HG02571 (cell line): ENCODE data around the gene KCNK16.

Source experiments
- ATAC-seq: cut with Tn5 transposase; IDR thresholded peaks from one replicate; pipeline ENCODE4 v1.9.1; 2021; ENCODE audit warnings: mild to moderate bottlenecking, moderate library complexity; ENCODE audit not compliant: unreplicated experiment

KCNK16 gene

DNA sequence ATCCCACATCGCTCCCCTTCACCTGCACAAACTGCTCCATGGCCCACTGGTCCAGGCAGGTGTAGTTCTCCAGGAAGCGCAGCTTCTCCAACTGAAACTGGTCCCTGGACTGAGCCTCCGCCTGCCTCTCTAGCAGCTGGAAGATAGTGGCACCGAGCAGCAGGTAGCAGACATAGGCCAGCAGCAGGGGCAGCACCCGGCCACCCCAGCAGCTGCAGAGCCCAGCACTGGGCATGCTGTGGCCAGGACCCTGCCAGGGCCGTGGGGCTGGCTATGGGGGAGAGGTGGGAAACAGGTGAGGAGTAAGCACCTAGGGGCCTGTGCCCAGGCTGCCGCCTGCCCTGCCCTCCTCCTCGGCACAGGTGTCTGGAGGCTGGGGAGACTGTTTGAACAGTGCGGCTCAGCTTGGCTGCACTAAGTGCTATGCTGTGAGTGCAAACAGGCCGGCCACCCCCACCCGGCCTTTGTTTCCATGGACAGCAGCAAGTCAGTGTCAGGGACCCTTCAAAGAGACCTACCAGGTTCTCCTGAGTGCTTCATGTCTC lies at the start of gene KCNK16:
Gene KCNK16, minus strand, starts transcription at position 397 of the 545 bp plus-strand sequence. Its CDS starts 162 bp downstream, at position 235.
- no peak for ATAC-seq

DNA sequence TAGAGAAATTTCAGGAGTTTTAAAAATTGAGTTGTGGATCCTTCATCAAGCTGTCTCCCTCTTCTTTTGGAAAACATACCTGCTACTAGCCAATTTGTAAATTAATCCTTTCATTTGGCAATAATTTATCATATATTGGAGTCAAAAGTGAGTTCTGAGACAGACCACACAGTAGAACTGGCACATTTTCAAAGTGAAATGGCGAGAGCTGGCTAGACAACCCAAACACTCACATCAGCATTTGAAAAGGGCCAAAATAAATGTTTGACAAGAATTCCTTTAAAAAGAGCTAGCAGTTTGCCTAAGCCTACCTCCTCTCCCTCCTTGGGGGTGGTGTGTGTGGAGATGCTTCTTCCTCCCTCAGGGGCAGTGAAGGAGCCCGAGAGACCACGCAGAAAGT lies 47.9 kb upstream of the KCNK16 start:
- ATAC-seq: no peak

DNA sequence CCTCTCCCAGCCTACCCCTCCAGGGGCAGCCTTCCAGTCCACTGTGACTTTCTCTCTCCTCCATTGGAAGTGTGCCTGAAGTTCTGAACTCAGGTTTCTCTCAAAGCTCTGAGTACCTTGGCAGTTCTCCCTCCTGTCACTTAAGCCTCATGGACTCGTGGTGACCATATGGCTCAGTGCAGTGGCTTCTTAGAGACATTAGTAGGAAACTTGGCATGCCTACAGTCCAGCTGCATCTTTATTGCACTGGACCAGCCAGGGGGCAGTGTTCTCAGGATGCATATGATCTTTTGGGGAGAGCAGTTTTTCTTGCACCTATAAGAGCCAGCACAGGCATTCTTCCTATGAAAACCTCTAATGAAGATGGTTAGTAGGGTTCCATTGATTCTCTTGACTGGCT lies 47.5 kb upstream of the KCNK16 start:
- no peak for ATAC-seq

DNA sequence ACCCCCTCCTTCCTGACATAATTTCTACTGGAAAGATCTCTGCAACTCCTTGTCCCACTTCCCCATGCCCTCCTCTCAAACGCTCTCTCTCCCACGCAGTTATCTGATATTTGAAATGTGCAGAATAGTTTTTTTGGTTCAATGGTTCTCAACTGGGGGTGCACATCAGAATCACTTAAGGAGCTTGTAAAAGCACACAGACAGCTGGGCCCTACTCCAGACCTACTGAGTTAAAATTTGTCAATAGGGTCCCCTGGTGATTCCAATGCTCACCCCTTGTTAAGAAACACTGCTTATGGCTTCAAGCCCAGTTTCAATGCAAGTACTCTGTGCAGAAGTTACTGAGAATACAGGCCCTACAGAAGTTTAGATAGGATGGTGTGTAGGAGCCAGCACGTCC lies 45.2 kb upstream of the KCNK16 start:
- no peak for ATAC-seq

DNA sequence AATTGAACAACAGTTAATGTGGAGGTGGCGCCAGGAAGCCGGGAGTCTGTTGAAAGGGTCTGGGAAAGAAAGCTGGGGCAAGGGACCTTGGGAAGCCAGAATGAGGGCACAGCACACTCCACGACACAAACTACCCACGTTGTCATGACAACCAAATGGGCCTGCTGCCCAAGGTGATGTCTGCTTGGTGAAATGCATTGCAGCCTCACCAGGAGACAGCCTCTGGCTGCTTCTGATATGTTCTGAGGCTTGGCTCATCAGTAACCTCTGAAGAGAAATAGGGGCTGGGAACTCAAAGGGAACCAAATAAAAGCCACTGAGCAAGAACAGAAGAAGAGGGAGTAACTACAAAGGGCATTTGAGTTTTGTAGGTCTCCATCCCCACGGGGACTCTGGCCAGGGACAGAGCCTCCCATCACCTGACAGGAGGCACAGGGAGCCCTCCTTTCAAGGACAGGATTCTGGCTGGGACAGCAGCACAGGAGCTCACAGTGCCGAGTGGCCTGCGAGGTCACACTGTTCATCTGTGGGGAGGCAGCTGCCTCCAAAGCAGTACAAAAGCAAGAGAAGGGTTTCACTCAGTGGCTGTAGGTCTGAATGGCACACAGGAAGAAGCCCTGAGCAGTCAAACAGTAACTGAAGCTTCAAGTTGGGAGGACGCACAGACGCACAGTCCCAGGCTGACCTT lies 44.6 kb upstream of the KCNK16 start:
- ATAC-seq: no peak

DNA sequence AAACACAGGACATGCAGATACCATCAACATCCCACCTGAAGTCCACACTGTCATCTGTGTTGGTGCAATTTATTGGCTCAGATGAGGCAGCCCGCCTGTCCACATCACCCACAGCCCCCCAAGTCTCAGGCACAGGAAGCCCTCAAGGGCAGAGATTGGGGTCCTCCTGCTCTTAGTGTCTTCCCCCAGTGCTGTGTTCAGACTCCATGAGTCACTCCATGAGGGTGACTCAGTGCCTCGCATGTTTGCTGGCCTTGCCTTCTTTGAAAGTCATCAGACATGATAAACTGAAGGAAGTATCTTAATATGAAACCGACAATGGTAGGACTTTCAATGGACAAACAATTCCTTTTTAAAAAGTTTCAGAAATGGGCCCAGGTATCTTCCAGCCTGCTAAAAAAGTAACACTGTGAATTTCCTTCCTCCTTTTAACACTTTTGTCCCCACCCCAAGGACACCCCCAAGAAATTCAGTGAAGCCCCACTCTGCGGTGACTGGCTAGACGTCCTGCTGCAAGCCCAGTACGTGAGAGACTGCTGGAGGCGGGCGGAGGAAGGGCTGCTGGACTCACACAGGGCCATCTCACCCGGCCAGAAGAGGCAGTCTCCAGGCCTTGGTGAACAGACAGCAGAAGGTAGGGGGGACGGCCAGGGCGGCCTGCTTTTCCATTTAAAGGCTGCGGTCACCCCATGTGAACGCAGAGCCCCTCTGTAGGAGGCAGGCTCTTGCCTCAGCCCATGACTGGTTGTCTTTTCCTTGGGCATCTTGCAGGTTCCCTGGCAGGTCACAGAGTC lies 43.0 kb upstream of the KCNK16 start:
- ATAC-seq: no peak

DNA sequence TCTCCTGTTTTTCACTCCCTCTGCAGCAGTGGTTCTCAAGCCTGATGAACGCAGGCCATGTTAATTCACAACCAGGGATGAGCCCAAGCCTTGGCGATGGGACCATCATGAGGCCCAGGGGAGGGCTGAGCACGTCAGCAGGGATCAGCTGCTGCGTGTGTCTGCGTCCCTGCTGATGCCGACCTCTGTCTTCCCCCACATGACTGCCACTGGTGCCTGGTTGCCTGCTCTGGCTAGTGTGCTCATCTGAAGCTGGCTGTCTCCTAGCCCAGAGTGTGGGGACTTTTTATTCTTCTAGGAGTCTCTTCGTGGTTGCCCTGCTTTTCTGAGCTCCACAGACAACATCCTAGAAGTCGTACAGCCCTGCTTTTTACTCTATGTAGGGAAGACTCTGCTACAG lies 40.8 kb upstream of the KCNK16 start:
- no peak for ATAC-seq

DNA sequence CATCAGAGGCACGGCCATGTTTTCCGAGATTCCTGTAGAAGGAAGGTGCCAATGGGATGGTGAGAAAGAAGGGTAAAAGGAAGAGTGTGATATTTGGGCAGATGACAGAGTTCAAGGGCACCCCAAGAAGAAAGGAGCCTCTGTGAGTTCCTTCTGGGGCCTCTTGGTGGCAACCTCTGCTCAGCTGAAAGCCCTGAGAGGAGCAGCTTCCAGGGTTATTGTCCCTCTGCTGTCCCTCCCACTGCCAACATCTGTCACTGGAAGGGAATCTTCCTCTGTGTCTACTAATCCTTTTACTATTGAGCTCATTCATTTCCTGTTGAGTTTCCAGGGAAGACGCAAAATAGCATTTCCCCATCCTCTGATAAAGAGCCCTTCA lies 40.0 kb upstream of the KCNK16 start:
- no peak for ATAC-seq

GRCh38 chr6:39361657-39362486 lies 39.4 kb upstream of the KCNK16 start:
- ATAC-seq: peak; percentile 65

- no peak for ATAC-seq
Measured at GRCh38 chr6:39360378-39360777, 37.9 kb upstream of the KCNK16 start.

DNA sequence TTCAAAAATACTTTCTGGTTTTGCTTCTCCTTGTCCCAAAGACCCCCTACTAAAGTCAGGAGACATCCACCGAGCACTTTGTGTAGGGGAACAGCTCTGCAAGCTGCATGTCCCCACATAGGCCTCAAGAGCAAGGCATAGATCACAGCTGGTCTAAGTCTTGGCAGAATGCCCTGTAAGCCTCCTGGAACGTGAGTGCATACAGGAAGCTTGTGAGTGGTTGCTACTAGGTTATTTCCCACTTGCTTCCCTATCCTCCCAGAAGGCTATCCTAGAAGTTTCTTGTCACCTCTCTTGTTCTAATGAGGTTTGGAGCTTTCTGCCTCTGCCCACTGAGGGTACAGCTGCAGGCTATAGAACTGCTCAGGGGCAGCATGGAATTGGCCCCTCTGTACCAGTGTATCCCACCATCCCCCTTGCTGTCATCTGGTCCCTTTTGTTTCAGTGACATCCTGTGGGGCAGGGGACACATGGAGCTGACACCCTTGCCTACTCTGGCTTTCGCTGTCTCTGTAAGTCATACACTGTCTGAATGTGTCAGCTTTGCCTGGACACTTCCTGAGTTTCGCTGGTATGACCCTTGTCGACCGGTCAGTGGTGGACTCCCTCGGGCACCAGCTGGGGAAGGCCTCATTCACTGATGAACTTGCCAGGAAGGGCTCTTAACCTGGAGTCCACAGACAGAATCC lies 35.6 kb upstream of the KCNK16 start:
- ATAC-seq: no peak

DNA sequence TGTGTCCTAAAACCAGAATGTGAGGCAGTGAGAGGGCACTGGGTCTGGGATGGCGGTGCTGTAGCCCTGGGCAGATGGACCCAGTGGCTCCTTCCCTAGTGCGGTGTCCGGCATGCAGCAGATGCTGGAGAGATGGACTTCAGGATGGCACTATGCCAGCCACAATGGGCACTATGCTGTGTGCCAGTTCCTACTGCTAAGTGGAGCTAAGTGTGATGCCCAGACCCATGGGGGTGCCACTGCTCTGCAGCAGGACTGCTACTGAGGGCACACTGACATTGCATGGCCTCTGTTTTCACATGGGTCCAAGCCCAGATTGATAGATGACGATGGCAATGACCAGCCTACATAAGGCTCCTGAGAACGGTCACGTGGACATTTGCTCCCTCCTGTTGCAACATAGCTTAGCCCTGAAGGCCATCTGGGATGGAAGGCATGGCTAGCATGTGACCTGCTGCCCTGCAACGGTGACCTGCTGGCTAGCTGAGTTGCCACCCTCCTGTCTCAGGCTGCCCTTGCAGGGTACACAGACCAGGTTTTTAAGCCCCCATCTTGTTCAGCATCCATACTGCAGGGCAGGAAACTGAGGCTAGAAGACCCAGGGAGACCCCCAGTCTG lies 31.3 kb upstream of the KCNK16 start:
- no peak for ATAC-seq

DNA sequence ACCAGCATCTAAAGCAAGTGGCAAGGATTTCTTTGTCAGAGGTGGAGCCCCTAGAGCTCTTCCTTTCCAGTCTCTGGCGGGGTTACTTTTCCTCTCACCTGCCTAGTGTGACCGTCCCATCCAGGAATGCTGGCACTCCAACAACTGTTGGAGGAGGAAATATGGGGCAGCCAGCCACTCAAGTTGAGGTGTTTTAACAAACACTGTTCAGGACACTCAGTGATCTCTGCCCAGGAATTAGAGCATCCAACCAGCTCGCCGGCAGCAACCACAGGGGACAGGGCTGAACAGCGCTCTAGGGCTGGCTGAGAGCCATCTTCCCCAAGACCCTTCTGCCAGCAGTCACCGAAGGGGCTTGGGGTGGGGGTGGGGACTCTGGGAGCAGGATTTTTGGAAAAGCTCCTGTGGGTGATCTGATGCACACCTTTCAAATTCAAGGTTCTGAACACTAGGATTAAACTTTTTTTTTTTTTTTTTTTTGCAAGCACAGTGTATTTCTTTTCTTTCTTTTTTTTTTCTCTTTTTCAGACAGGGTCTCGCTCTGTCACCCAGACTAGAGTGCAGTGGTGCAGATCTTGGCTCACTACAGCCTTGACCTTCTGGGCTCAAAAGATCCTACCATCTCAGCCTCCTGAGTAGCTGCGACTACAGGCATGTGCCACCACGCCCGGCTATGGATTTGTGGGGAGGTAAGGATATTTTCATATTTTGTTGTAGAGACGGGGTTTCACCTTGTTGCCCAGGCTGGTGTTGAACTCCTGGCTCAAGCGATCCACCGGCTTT lies 28.4 kb upstream of the KCNK16 start:
- no peak for ATAC-seq

GRCh38 chr6:39348740-39349139 lies 26.2 kb upstream of the KCNK16 start:
- no peak for ATAC-seq

- no peak for ATAC-seq
Measured at GRCh38 chr6:39347906-39348585, 25.5 kb upstream of the KCNK16 start.

GRCh38 chr6:39347206-39347605 lies 24.7 kb upstream of the KCNK16 start:
- ATAC-seq: no peak

- ATAC-seq: no peak
Measured at GRCh38 chr6:39344821-39345280, 22.3 kb upstream of the KCNK16 start.

GRCh38 chr6:39343396-39343870 lies 20.9 kb upstream of the KCNK16 start:
- ATAC-seq: no peak
